Renal pelvis (tissue), 4 donors: ENCODE results near the gene FAM83B. TPM values are rescaled to one million over a fixed set of nuclear protein-coding genes. Genes with fewer than 3 reads are reported as not detected.
"Not testable (repeated sequence)": the region's sequence is repeated elsewhere in the genome, so short reads cannot be mapped to it uniquely, and the experiment has no call there.

Experiments
- DNase-seq: peaks from one replicate; pipeline ENCODE4 v3.0.0-alpha.2; 2013
- polyA plus RNA-seq, 3 donors: library from polyadenylated mRNA; unstranded; fragments of 120-200 nt; gene quantifications; one replicate each; pipeline ENCODE4 v1.2.1, GENCODE V29; 2013; ENCODE audit not compliant: insufficient read length in 3 of 3

FAM83B gene
- polyA plus RNA-seq, 3 donors: 7.2 to 11.2 (median 8.2) TPM

DNA sequence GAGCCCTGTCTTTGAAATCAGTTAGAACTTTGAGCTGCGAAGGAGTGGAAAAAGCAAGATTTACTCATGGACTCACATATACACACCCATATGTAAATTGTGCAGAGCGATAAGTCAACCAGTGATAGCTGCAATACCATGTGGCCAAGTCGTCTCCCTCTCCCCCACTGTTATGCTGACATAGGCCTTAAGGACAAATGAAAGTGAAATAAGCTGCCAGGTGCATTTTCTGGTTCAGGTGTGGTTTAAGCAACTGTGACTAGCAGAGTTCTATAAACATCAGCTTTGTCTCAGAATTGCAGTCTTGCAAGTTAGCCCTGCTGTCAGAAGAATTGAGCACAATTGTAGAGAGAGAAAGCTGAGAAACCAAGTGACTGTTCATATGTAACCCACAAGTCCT lies 9.6 kb downstream of the FAM83B start:
- peak; percentile 15 for DNase-seq

DNA sequence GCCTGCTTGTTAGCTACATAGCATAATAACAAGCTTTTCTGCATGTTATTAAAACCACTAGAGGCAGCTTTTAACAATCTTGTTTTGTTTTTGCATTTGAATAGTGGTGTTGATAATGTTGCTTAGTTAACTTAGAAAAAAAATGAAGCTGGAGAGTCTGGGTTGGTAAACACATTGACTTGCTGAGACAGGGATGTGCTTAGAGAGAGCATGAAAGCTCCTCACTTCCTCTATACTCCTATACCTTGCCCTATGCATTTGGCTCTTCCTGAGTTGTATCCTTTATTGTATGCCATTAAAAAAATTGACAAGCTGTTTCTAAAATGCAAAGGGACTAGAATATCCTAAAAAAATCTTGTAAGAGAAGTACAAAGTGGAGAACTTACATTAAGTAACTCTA lies 13.6 kb downstream of the FAM83B start:
- no peak for DNase-seq

DNA sequence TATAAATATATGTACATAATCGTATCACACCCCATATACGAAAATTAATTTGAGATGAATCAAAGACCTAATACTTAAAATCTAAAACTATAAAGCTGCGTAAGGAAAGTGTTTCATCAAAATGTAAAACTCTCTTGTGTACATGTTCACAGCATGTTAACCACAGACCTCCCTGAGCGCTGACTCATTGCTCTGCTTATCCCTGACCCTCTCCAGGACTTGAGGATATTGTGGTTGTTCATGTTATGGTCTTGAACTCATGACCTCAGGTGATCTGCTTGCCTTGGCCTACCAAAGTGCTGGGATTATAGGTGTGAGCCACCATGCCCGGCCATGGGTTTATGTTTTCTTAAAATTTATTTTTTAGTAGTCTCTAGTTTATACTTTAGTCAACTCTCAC lies 14.2 kb downstream of the FAM83B start:
- DNase-seq: no peak

DNA sequence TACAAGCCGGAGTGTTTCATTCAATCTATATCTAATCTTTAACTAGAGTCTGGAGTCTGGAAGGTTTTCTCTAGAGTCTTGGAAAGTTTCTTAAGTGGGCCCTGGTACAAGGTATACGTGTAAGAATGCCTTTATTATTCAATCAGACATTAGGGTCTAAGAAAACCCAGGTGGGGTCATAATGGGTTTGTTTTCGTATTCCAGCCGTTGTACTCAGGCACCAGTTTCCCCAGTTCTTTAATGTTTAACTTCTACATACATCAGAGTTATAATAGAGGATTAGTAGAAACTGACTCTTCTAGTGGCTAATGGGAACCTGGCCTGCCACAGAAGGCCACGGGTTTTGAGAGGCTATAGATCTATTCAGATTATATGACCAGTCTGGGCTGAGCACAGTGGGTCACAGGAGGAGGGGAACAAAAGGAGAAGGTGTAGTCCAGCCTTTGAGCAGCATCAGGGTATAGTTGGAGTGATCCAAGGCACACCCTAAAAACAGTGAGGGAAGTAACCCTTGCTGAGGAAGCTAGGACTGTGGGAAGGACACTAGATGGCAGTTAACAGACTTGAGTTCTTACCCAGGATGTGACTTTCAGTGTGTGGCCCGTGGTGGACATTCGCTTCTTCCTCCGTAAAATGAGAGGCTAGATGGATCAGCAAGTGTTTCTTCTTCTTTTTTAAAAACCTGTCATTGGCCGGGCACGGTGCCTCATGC lies 15.5 kb downstream of the FAM83B start:
- DNase-seq: no peak

DNA sequence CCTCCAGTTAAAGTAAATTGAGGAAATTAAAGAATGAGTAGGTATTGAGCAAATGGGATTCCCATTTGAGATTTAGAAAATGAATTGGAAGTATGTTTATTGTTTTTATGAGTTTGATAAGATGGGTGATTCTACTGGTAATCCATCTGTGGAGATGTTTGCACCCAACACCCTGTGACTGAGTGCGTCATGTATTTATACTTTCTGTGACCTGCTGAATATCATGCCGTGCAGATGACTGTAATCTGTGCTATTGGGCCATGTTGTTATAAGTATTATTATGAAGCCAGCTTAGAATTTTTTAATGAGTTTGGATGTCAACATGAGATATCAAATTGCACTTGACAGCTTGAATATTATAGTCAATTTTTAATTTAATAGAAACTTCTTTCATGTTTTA lies 17.7 kb downstream of the FAM83B start:
- DNase-seq: no peak

DNA sequence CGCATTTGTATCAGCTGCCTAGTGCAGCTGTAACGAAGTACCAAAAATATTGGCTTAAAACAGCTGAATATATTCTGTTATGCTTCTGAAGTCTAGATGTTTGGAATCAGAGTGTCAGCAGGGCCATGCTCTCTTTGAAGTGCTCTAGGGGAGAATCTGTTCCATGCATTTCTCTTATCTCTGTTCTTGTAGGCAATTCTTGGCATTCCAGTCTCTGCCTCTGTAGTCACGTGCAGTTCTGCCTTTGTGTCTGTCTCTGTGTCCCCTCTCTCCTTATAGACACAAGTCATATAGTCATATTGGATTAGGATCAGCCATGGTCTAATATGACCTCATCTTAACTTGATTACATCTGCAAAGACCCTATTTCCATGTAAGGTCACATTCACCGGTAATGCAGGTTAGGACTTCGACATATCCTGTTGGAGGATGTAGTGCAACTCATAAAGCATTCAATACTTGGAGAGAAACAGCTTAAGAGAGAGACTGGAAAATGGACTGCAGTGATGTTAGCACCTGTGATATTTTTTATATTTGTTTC lies 18.6 kb downstream of the FAM83B start:
- DNase-seq: no peak

DNA sequence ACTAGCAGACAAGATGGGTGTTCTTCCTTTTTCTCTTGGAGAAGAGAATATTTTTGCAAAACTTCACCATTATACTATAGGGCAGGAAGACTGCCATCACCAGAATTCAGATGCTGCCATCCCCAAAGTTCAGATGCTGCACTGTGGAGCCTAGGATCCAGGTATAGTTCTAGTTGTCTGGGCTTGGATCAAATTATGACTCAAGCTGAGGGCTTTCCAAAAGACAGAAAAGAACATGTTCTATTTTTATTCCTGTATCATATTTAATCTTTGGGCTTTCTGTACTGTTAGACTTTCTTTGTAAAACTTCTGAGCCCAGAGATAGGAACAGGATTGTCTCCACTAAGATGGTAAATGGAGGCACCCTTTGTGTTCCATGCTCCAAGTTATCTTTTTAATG lies 22.0 kb downstream of the FAM83B start:
- DNase-seq: no peak

DNA sequence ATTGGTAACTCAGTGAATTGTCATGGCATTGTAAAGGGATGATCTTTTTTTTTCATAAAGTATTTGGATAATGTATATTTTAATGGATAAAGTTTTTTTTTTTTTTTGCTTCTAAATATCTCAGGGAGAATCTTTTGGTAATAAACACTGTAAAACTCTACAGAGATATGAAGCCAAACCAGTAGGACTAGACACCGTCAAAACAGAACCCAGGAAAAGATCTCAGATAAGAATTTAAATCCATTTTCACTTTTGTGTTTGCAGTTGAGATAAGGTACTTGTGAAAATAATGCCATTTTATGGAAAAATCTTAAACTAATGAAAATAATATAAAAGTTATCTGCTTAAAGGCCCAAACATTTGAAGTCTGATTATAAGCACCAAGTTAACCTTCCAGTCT lies 27.0 kb downstream of the FAM83B start:
- no peak for DNase-seq

DNA sequence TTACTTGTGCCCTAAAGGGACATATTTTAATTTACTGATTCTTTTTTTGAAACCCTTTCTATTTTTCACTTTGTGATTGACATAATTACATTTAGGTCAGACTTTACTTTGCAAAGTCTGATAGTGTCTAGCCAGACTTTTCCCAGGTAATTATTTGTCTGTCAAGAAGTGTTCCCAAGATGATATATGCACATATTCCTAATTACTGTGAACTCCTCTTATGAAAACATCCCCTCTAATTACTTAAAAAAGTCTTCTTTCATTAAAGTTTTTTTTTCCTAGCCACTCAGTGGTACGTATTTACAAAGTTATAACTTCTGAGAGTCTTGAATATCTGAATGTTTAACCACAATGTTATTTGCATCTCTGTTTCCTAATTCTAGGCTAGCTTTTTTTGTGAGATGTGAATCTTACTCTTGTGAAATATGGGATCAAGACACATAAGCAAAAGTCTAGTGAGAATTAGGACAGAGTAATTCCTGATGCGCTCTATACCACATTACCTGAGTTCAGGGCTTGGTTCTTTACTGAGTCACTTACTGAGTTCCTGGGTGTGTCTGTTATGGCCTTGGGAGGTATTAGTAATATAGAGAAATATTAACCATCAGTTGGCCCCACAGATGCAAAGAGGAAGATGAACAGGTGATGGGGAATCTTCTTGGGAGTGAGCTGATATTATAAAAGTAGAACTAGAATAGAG lies 27.9 kb downstream of the FAM83B start:
- DNase-seq: no peak

DNA sequence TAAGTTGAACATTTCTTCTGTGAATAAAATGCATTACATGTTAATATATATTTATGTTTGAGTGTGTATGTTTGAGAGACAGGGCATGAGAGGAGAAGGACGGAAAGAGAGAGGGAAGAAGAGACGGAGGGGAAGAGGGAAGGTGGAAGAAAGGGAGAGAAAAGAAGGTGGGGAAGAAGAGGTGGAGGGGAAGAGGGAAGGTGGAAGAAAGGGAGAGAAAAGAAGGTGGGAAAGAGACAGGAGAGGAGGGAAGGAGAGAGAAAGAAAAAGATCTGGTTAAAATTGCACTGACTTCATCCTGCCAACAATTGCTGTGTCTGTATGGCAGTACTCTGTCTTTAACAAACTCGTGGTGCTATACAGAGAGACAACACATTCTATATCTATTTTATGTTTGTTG lies 29.0 kb downstream of the FAM83B start:
- no peak for DNase-seq

DNA sequence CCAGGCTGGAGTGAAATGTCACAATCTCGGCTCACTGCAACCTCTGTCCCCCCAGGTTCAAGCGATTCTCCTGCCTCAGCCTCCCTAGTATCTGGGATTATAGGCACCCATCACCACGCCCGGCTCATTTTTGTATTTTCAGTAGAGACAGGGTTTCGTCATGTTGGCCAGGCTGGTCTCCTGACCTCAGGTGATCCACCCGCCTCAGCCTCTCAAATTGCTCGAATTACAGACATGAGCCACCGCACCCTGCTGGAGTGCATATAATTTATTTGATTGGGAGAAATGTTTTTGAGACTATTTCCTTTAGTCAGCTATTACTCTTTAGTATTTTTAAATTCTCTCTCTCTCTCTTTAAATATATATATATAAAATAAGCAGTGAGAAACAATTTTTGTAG lies 29.8 kb downstream of the FAM83B start:
- no peak for DNase-seq

DNA sequence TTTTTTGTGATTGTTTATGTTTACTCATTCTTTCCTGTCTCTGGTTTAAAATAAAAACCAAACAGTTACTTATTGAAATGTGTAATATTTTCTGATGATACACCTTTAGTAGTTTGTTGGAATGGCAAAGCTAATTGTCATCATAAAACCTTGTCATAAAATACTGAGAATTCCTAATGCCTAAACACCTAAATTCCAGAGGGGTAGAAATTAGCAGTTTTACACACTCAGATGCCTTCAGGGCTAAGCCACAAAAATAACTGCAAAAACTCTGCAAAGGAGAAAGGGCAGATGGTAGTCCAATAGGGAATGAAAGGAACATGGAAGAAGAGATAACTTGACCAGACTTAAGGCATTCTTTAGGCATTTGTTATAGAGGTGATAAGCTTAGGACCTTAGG lies 30.3 kb downstream of the FAM83B start:
- no peak for DNase-seq

DNA sequence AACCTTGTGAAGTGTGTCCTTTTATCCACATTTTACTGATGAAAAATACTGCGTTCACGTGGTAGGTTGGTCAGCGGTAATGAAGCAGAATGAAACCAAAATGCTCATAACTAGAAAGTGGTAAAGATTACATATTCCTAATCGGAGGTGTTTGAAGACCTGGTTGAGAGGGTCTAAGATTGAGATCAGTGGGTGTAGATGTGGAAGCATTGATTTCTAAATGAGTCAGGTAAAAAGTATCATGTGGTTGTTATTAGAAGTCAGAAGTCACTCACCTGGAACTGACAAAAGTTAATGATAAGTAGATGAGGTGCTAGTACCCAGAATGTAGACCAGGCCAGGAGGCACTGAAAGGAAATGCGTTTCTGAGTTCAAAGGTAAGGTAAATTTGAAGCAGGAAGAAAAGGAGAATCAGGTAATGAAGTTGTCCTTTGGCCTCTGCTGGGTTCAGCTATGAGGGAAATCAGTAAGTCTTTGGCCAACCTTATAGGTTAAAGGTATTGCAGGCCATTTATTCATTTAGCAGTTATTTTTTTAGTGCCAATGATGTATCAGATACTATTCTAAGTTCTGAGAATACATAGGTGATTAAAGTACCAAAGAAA lies 31.2 kb downstream of the FAM83B start:
- DNase-seq: no peak

DNA sequence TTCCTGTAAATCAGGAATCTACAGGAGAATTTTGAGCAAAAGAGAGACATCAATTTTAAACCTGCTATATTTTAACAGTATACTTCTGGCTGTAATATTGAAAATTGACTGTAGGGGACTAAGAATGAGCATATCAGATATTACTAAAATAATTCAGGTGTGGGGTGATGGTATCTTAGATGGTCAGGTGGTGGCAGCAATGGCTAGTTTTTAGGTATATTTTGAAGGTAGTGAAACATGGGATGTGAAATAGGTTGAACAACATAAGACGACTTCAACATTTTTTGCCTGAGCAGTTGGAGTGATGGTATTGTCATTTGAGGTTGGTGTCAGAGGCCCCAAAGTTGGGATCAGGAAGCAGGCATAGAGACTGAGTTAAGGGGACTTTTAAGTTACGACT lies 32.1 kb downstream of the FAM83B start:
- no peak for DNase-seq

DNA sequence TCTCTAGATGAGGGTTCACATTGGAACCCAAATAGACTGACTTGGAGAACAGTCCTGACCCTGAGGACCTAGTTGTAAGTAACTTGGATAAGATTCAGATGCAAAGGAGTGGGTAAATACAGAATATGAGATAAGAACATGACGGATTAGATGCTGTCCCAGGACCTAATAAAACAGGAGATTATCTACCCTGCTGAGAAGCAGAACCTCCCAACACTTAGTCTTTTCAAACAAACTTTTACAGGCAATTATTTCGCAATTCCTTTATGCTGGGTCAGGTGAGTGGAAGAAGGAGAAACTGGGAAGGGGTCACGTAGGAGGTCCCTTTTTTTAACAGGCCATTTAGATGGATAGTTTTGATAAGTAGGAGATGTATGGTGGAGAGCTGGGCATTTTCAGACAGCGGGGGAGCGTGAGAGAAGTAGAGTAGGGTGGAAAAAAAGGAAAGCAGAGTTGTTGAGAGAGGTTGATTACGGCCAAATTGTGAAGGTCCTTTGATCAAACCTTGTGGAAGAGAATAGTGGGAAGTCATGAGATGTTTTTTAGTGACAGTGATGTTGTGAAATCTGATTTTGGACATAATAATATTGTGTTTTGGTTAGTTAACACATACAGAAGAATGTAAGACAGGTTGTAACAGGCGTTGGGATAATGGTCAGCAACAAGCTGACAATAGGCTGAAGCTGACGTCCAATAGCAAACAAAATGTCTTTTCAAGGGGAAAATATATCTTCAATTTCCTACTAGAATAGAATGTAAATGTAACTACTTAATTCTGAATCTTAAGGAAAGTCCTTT lies 32.8 kb downstream of the FAM83B start:
- no peak for DNase-seq

DNA sequence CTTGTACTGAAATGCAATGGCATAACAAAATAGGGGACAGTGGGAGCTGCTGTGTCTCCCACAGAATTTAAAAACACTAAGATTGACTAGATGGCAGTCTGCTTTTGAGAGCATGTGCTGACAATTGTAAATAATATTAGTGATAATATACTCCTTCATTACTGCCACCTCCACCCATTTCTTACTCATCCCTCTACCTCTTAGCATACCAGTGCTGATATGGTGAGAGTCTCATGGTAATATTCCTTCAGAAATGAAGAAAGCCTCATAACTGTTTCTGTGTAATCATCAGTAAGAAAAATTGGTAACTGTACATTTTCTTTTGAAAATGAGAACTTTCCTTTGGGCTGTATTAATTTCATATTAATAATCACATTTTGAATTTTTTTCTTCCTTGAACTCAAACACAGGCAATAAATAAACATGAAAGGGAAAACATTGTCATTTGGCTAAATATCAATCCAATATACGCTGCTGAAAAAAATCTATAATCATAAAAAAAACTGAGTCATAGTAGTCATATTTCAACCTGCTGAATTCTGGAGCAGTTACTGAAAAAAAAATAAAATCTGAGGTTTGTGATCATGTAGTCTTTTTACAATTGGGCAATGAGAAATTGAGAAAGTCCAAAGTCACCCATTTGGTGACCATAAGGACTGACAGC lies 34.6 kb downstream of the FAM83B start:
- no peak for DNase-seq

DNA sequence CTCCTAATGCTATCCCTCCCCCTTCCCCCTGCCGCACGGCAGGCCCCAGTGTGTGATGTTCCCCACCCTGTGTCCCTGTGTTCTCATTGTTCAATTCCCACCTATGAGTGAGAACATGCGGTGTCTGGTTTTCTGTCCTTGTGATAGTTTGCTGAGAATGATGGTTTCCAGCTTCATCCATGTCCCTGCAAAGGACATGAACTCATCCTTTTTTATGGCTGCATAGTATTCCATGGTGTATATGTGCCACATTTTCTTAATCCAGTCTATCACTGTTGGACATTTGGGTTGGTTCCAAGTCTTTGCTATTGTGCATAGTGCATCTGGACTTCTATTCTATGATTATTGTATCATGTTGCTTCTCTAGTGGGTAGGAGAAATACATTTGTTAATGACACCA lies 35.3 kb downstream of the FAM83B start:
- DNase-seq: not testable (repeated sequence)

DNA sequence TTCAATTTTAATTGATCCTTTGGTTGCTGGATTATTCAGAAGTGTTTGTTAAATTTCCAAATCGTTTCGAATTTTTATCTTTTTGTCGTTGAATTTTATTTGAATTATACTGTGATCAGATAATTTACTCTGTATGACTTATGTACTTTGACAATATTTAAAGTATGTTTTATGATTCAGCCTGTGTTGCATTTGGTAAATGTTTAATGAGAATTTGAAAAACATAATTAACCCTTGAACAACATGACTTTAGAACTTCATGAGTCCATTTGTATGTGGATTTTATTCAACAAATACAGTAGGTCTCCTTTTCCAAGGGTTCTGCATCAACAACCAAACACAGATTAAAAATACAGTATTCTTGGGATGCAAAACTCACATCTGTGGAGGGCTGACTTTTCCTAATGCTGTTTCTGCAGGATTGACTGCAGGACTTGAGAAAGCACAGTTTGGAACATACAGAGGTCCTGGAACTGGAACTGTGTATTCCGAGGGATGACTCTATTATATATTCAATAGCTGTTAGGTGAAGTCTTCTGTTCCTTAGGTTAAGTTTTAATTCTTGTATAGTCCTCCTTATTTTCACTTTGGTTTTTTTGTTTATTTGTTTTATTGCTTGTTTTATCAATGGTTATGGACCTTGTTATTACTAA lies 40.5 kb downstream of the FAM83B start:
- DNase-seq: no peak

DNA sequence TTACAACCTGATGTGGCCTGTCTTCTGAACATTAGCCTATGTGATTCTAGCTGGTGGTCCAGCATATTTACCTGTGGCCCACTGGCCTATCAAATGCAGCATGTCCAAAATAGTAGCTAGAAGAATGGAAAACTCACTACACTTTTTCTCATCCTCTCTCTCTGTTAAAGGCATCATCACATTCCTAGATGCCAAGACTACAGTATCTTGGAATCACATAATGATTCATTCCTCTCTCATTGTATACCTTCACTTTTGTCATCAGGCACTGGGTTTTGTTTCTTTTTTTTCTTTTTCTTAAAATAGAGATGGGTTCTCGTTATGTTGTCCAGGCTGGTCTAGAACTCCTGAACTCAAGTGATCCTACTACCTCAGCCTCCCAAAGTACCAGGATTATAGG lies 45.0 kb downstream of the FAM83B start:
- DNase-seq: no peak

DNA sequence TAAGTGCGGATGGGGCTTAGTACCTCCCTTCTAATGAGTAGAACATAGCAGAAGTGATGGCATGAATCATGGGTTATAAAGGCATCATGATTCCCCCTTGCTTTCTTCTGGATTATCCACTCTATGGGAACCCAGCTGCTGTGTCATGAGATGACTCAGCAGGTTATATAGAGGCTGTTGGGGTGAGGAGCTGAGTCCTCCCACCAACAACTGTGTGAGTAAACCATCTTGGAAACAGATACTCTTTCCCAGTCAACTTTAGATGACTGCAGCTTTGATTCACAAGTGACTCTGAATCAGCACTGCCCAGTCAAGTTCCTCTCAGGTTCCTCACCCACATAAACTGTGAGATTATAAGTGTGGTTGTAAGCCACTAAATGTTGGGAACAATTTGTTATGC lies 46.3 kb downstream of the FAM83B start:
- no peak for DNase-seq

DNA sequence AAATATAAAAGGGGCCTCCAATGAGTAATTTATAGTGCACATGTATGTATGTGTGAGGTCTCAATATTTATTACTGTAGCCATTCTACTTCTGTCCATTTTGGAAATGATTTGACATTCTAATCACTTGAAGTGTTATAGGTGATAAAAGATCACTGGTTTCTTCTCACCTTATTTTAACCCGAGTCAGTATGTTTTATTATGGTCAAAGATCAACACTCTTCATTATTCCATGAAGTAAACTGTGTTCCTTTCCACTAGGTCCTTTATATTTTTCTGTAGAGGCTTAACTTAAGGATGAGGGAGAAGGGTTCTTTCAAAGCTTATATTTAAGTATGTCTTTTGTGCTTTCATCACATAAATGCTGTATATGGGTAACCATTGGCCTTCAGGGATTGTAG lies 47.2 kb downstream of the FAM83B start:
- DNase-seq: no peak
